ENCODE results near the gene PRR18. TPM values are rescaled to one million over a fixed set of nuclear protein-coding genes. Genes with fewer than 3 reads are reported as not detected.

The PRR18 gene
- total RNA-seq, 1 experiment from 2014 or later, result 0.17 TPM

GRCh38 chr6:166285233-166285632 is 23.0 kb downstream of the PRR18 start:
- CTCF ChIA-PET, result interaction anchor here (0.5 to 1.0 kb wide), 3 partner anchors 9 to 761 kb away, joined by 3 to 10 read pairs (median 3); no protein-coding TSS in a partner anchor
- DNase-seq (ENCODE audit: low spot score), result no peak
- Histone ChIP-seq H3K27ac (ENCODE audit: low read depth, low read length, poor library complexity, severe bottlenecking) (no peak overlapping the region), H3K4me1 (ENCODE audit: insufficient read depth, low read length, poor library complexity, severe bottlenecking) (no peaks in the 10 kb centered on the region), H3K9me3 (ENCODE audit: low read depth, low read length, poor library complexity, severe bottlenecking) (no peaks in the 10 kb centered on the region), H3K36me3 (ENCODE audit: insufficient read depth, low read length, poor library complexity, severe bottlenecking) (no peaks in the 10 kb centered on the region), H3K27me3 (replicated peaks; ENCODE audit: insufficient read depth, low read depth, low read length, poor library complexity) (peaks cover 3% of the 10 kb centered on the region), H3K4me3 (ENCODE audit: low read depth, low read length, poor library complexity, severe bottlenecking) (no peak overlapping the region)
- POLR2A ChIA-PET (ENCODE audit: low non-redundant PET), result no interaction called here
- intact Hi-C loops (cut with micrococcal nuclease; ENCODE audit: unreplicated experiment), result no loop called here
- no TSS peak for BruUV-seq (replicated peaks)
- TF ChIP-seq EZH2 (IDR thresholded peaks at IDR 0.05; ENCODE audit: borderline replicate concordance, low read depth, low read length, poor library complexity, severe bottlenecking) (no peak), CTCF (conservative IDR thresholded peaks at IDR 0.05; ENCODE audit: low read depth, low read length) (no peak)

GRCh38 chr6:166284640-166285039 is 23.6 kb downstream of the PRR18 start:
- ChIA-PET CTCF (interaction anchor here (1.0 kb wide), 1 partner anchor 9 kb away, joined by 3 read pairs; no protein-coding TSS in a partner anchor), POLR2A (ENCODE audit: low non-redundant PET) (no interaction called here)
- intact Hi-C loops (cut with micrococcal nuclease; ENCODE audit: unreplicated experiment), result no loop called here
- Histone ChIP-seq H3K4me1 (ENCODE audit: insufficient read depth, low read length, poor library complexity, severe bottlenecking) (no peaks in the 10 kb centered on the region), H3K4me3 (ENCODE audit: low read depth, low read length, poor library complexity, severe bottlenecking) (no peak overlapping the region), H3K36me3 (ENCODE audit: insufficient read depth, low read length, poor library complexity, severe bottlenecking) (no peaks in the 10 kb centered on the region), H3K27me3 (replicated peaks; ENCODE audit: insufficient read depth, low read depth, low read length, poor library complexity) (peaks cover 3% of the 10 kb centered on the region), H3K27ac (ENCODE audit: low read depth, low read length, poor library complexity, severe bottlenecking) (no peak overlapping the region), H3K9me3 (ENCODE audit: low read depth, low read length, poor library complexity, severe bottlenecking) (no peaks in the 10 kb centered on the region)
- BruUV-seq (replicated peaks), result no TSS peak
- DNase-seq (ENCODE audit: low spot score), result no peak
- TF ChIP-seq CTCF (conservative IDR thresholded peaks at IDR 0.05; ENCODE audit: low read depth, low read length), result no peak
- no peak for TF ChIP-seq EZH2 (IDR thresholded peaks at IDR 0.05; ENCODE audit: borderline replicate concordance, low read depth, low read length, poor library complexity, severe bottlenecking)

GRCh38 chr6:166282394-166283032 is 25.7 kb downstream of the PRR18 start:
- no peak overlapping the region for H3K27ac ChIP-seq (ENCODE audit: low read depth, low read length, poor library complexity, severe bottlenecking)
- POLR2A ChIA-PET (ENCODE audit: low non-redundant PET), result no interaction called here
- H3K4me3 ChIP-seq (ENCODE audit: low read depth, low read length, poor library complexity, severe bottlenecking), result no peak overlapping the region
- no peaks in the 10 kb centered on the region for H3K36me3 ChIP-seq (ENCODE audit: insufficient read depth, low read length, poor library complexity, severe bottlenecking)
- no peak for DNase-seq (ENCODE audit: low spot score)
- CTCF ChIA-PET, result no interaction called here
- no peak for TF ChIP-seq CTCF (conservative IDR thresholded peaks at IDR 0.05; ENCODE audit: low read depth, low read length)
- no peak for TF ChIP-seq EZH2 (IDR thresholded peaks at IDR 0.05; ENCODE audit: borderline replicate concordance, low read depth, low read length, poor library complexity, severe bottlenecking)
- H3K9me3 ChIP-seq (ENCODE audit: low read depth, low read length, poor library complexity, severe bottlenecking), result no peaks in the 10 kb centered on the region
- H3K27me3 ChIP-seq (replicated peaks; ENCODE audit: insufficient read depth, low read depth, low read length, poor library complexity), result peaks cover 3% of the 10 kb centered on the region
- BruUV-seq (replicated peaks), result no TSS peak
- H3K4me1 ChIP-seq (ENCODE audit: insufficient read depth, low read length, poor library complexity, severe bottlenecking), result no peaks in the 10 kb centered on the region
- intact Hi-C loops (cut with micrococcal nuclease; ENCODE audit: unreplicated experiment), result no loop called here
